CD14-positive monocyte (primary cell): ENCODE data around the gene RELL2. TPM values are rescaled to one million over a fixed set of nuclear protein-coding genes. Genes with fewer than 3 reads are reported as not detected.

Source experiments
- DNase-seq, 3 donors: peaks; one replicate each; pipeline ENCODE4 v3.0.0-alpha.2; 2011 to 2022
- H2AFZ ChIP-seq: 2 replicates; pipeline ENCODE4 v1.6.0; 2012; ENCODE audit warnings: mild to moderate bottlenecking, low read depth, low read length, inconsistent platforms; ENCODE audit not compliant: insufficient read depth, poor library complexity, severe bottlenecking
- H3K27ac ChIP-seq, 2 donors: 1 replicate in 1 of 2; 2 replicates in 1 of 2; pipeline ENCODE4 v1.5.1; 2012 to 2013; ENCODE audit warnings: low read length in 2 of 2, control low read depth in 1 of 2, inconsistent platforms in 1 of 2, low read depth in 1 of 2, mild to moderate bottlenecking in 1 of 2
- H3K27me3 ChIP-seq, 2 donors: one replicate each; pipeline versions ENCODE4 v1.6.0 to v1.6.1; 2011 to 2013; ENCODE audit warnings: low read length in 2 of 2; ENCODE audit not compliant: control insufficient read depth in 2 of 2, insufficient read depth in 2 of 2
- H3K36me3 ChIP-seq, 2 donors: replicated peaks in 1 of 2; 1 replicate in 1 of 2; 2 replicates in 1 of 2; pipeline versions ENCODE4 v1.5.1 to v1.6.1; 2012 to 2013; ENCODE audit warnings: low read length in 2 of 2, control low read depth in 1 of 2, inconsistent platforms in 1 of 2, mild to moderate bottlenecking in 1 of 2; ENCODE audit not compliant: insufficient read depth in 2 of 2, control insufficient read depth in 1 of 2
- H3K4me1 ChIP-seq, 2 donors: 1 replicate in 1 of 2; 2 replicates in 1 of 2; pipeline versions ENCODE4 v1.5.1 to v1.6.1; 2012 to 2013; ENCODE audit warnings: low read length in 2 of 2, control low read depth in 1 of 2, inconsistent platforms in 1 of 2, mild to moderate bottlenecking in 1 of 2, moderate library complexity in 1 of 2; ENCODE audit not compliant: insufficient read depth in 2 of 2, control insufficient read depth in 1 of 2
- H3K4me2 ChIP-seq: replicated peaks from 2 replicates; pipeline ENCODE3; 2012; ENCODE audit warnings: low read length, moderate library complexity, mild to moderate bottlenecking; ENCODE audit not compliant: poor library complexity, severe bottlenecking; ENCODE audit errors: extremely low read depth
- H3K4me3 ChIP-seq, 3 experiments: fragments of 200-600 bp in 1 of 3; sonication (generic) in 1 of 3; replicated peaks in 1 of 3; 1 replicate in 2 of 3; 2 replicates in 1 of 3; pipeline ENCODE4 v1.5.1; 2011 to 2013; ENCODE audit warnings: low read length in 3 of 3, mild to moderate bottlenecking in 3 of 3, control low read depth in 2 of 3, low read depth in 2 of 3, inconsistent platforms in 1 of 3, moderate library complexity in 1 of 3
- H3K79me2 ChIP-seq: 2 replicates; pipeline ENCODE4 v1.6.0; 2012; ENCODE audit warnings: mild to moderate bottlenecking, control low read depth, inconsistent platforms, low read length, moderate library complexity; ENCODE audit not compliant: insufficient read depth
- H3K9ac ChIP-seq: 2 replicates; pipeline ENCODE4 v1.6.0; 2017; ENCODE audit warnings: low read length, mild to moderate bottlenecking; ENCODE audit not compliant: insufficient read depth, poor library complexity, severe bottlenecking
- H3K9me3 ChIP-seq, 2 donors: replicated peaks in 1 of 2; 1 replicate in 1 of 2; 2 replicates in 1 of 2; pipeline versions ENCODE4 v1.5.1 to v1.6.1; 2012 to 2013; ENCODE audit warnings: low read length in 2 of 2, control low read depth in 1 of 2; ENCODE audit not compliant: control insufficient read depth in 1 of 2, insufficient read depth in 1 of 2
- H4K20me1 ChIP-seq: 2 replicates; pipeline ENCODE4 v1.6.0; 2012; ENCODE audit warnings: mild to moderate bottlenecking, low read length, control low read depth, moderate library complexity; ENCODE audit not compliant: insufficient read depth
- H3K27ac Mint-ChIP-seq, 7 donors: one replicate each; pipeline ENCODE4 v1.8.0; 2020; ENCODE audit warnings: mild to moderate bottlenecking in 7 of 7, mixed read lengths in 7 of 7, moderate library complexity in 6 of 7, inconsistent platforms in 2 of 7
- H3K27me3 Mint-ChIP-seq, 3 donors: one replicate each; pipeline ENCODE4 v1.8.0; 2021 to 2022; ENCODE audit warnings: low read depth in 3 of 3, mild to moderate bottlenecking in 3 of 3, mixed read lengths in 3 of 3, moderate library complexity in 3 of 3, inconsistent platforms in 1 of 3
- H3K36me3 Mint-ChIP-seq, 2 donors: one replicate each; pipeline ENCODE4 v1.8.0; 2020; ENCODE audit warnings: mixed read lengths in 2 of 2, inconsistent platforms in 1 of 2, mild to moderate bottlenecking in 1 of 2
- H3K4me1 Mint-ChIP-seq: one replicate; pipeline ENCODE4 v1.8.0; 2020; ENCODE audit warnings: mild to moderate bottlenecking, mixed read lengths
- H3K4me3 Mint-ChIP-seq, 2 donors: one replicate each; pipeline ENCODE4 v1.8.0; 2020; ENCODE audit warnings: mild to moderate bottlenecking in 2 of 2, mixed read lengths in 2 of 2, moderate library complexity in 1 of 2
- H3K9me3 Mint-ChIP-seq, 7 donors: one replicate each; pipeline ENCODE4 v1.8.0; 2020 to 2022; ENCODE audit warnings: mixed read lengths in 7 of 7, mild to moderate bottlenecking in 6 of 7, moderate library complexity in 6 of 7, inconsistent platforms in 2 of 7
- WGBS: methylation state at CpG from one replicate; pipeline ENCODE4 v1.1.5; 2013; ENCODE audit warnings: missing lambda C conversion rate; ENCODE audit not compliant: insufficient coverage; 5-methylcytosine and 5-hydroxymethylcytosine counted together
- intact Hi-C, 2 donors: fragments of 100-400 bp; cut with micrococcal nuclease; formaldehyde crosslinking; loops; one replicate each; pipeline versions ENCODE4 v1.15.0 to v1.15.1; 2023
- polyA plus RNA-seq, 3 donors: library from polyadenylated mRNA; depleted of rRNA in 1 of 3; unstranded in 2 of 3; stranded (reverse) in 1 of 3; fragments of 300-500 nt in 2 of 3; fragments of >200 nt in 1 of 3; fragmentation: Illumina TruSeq in 2 of 3; gene quantifications; 1 replicate in 2 of 3; 2 replicates in 1 of 3; pipeline ENCODE4 v1.2.3, GENCODE V29; 2012 to 2021
- TF ChIP-seq, protein P1 (sequence below): fragments of 200-600 bp; IDR thresholded peaks from one replicate; pipeline ENCODE4 v1.8.0; 2022; ENCODE audit warnings: antibody characterized with exemption, mild to moderate bottlenecking

Gene RELL2
- polyA plus RNA-seq, 3 donors = 1.0 to 17.3 (median 1.3) TPM

DNA sequence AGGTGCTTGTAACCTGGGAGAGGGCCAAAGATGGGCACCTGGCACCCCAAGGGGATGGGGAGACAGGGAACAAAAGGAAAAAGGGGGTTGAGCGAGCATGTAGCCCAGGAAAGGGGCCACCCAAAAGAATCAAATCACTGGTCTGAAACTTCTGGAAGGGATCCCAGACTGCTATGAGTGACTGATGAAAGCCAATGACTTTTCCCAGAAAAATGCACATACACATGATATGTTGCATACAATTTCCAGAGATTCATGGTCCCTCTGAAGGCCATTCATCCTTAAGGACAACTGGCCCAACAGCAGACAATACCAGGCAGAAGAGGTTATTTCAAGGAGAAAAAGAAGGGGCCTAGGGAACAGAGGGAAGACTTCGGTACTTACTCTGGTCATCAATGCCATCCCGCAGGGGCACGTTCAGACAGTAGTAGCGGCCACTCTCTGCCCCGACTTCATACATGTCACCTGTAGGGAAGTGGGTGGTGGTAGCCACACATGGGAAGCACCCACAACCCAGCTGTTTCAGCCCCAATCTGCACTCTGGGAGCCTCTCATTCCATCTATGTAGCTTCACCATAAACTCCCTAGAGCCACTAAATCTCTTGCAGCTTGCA lies 8.5 kb upstream of the RELL2 start:
- Mint-ChIP-seq H3K4me3 (no peak overlapping the region), H3K27ac (peak overlapping the region in 1 of 7 donors; percentile 65), H3K4me1 (peaks cover 19% of the 10 kb centered on the region), H3K9me3 (no peaks in the 10 kb centered on the region), H3K36me3 (peaks cover 67 to 86% of the 10 kb centered on the region in 2 donors), H3K27me3 (no peaks in the 10 kb centered on the region)
- Histone ChIP-seq H3K4me1 (peaks cover 9 to 10% of the 10 kb centered on the region in 2 donors), H3K27ac (no peak overlapping the region), H3K27me3 (no peaks in the 10 kb centered on the region), H3K4me3 (no peak overlapping the region), H3K79me2 (peaks cover 41% of the 10 kb centered on the region), H2AFZ (no peak overlapping the region), H3K9ac (no peak overlapping the region), H3K4me2 (no peak overlapping the region), H3K9me3 (no peaks in the 10 kb centered on the region), H3K36me3 (peaks cover 64 to 87% of the 10 kb centered on the region in 2 donors), H4K20me1 (peaks cover 28% of the 10 kb centered on the region)
- WGBS = 96% methylated on average over 4 of the region's 6 CpGs
- no peak for DNase-seq
- TF ChIP-seq, protein P1, sequence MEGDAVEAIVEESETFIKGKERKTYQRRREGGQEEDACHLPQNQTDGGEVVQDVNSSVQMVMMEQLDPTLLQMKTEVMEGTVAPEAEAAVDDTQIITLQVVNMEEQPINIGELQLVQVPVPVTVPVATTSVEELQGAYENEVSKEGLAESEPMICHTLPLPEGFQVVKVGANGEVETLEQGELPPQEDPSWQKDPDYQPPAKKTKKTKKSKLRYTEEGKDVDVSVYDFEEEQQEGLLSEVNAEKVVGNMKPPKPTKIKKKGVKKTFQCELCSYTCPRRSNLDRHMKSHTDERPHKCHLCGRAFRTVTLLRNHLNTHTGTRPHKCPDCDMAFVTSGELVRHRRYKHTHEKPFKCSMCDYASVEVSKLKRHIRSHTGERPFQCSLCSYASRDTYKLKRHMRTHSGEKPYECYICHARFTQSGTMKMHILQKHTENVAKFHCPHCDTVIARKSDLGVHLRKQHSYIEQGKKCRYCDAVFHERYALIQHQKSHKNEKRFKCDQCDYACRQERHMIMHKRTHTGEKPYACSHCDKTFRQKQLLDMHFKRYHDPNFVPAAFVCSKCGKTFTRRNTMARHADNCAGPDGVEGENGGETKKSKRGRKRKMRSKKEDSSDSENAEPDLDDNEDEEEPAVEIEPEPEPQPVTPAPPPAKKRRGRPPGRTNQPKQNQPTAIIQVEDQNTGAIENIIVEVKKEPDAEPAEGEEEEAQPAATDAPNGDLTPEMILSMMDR = no peak
- intact Hi-C loops = no loop called here

DNA sequence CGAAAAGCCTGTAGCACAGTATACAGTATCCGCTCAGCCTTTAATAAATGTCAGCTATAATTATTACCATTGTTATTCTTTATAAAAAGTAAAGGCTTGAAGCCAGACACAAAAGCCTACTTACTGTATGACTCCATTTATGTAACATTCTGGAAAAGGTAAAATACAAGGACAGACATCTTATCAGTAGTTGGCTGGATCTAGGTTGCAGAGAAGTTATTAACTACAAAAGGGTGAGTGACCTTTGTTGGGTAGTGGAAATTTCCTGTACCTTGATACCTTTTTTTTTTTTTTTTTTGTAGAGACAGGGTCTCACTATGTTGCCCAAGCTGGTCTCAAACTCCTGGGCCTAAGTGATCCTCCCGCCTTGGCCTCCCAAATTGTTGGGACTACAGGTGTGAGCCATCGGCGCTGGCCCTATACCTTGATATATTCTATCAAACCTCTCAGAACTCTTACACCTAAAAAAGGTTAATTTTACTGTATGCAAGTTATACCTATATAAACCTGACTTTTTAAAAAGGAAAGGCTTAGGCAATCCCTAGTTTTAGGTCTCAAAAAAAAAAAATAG lies 6.1 kb upstream of the RELL2 start:
- Mint-ChIP-seq H3K4me3 (no peak overlapping the region), H3K27me3 (peaks cover 0 to 1% (median 0%) of the 10 kb centered on the region in 3 donors), H3K36me3 (peaks cover 52 to 75% of the 10 kb centered on the region in 2 donors), H3K4me1 (peaks cover 30% of the 10 kb centered on the region), H3K9me3 (peaks cover 0 to 1% (median 0%) of the 10 kb centered on the region in 7 donors), H3K27ac (no peak overlapping the region)
- Histone ChIP-seq H3K4me2 (no peak overlapping the region), H3K9me3 (no peaks in the 10 kb centered on the region), H3K4me3 (no peak overlapping the region), H4K20me1 (peaks cover 49% of the 10 kb centered on the region), H3K79me2 (peaks cover 59% of the 10 kb centered on the region), H2AFZ (no peak overlapping the region), H3K27me3 (no peaks in the 10 kb centered on the region), H3K36me3 (peaks cover 53 to 73% of the 10 kb centered on the region in 2 donors), H3K9ac (no peak overlapping the region), H3K27ac (no peak overlapping the region), H3K4me1 (peaks cover 20 to 22% of the 10 kb centered on the region in 2 donors)
- intact Hi-C loops = no loop called here
- TF ChIP-seq, protein P1 = no peak
- no CpG with 5 or more reads among the region's 5 CpGs for WGBS
- DNase-seq = no peak
